Esophagus muscularis mucosa (tissue), 3 donors: Measurements from ENCODE around the gene B4GALNT2.

Experiments used
- CTCF ChIP-seq, 3 experiments: fragments of 200-600 bp in 2 of 3; fragments of 450-650 bp in 1 of 3; sonication (generic) in 2 of 3; IDR thresholded peaks; one replicate each; pipeline ENCODE4 v1.5.1; 2017 to 2019; ENCODE audit warnings: antibody characterized with exemption in 3 of 3, mild to moderate bottlenecking in 2 of 3, moderate library complexity in 1 of 3
- POLR2A ChIP-seq: fragments of 450-650 bp; IDR thresholded peaks from one replicate; pipeline ENCODE4 v1.6.1; 2017; ENCODE audit warnings: antibody characterized with exemption, moderate library complexity, mild to moderate bottlenecking, low read depth
- POLR2AphosphoS5 ChIP-seq, 2 donors: sonication (generic); formaldehyde crosslinking; IDR thresholded peaks; one replicate each; pipeline ENCODE4 v1.6.1; 2017; ENCODE audit warnings: antibody characterized with exemption in 2 of 2

GRCh38 chr17:49218941-49219913, 86.7 kb downstream of the B4GALNT2 start:
- TF ChIP-seq CTCF (IDR thresholded peaks at IDR 0.05), result no peak
- no peak for TF ChIP-seq POLR2AphosphoS5 (IDR thresholded peaks at IDR 0.05)
- no peak for TF ChIP-seq POLR2A
